ENCODE data around the gene PTPRQ.

The PTPRQ gene

GRCh38 chr12:80567401-80567800 is 123.4 kb downstream of the PTPRQ start:
- no peak for ATAC-seq
- no peak for DNase-seq

- DNase-seq (no peak), ATAC-seq (no peak)
These were observed 132.8 kb downstream of the PTPRQ start for GRCh38 chr12:80576641-80577418.

GRCh38 chr12:80580254-80580653 is 136.2 kb downstream of the PTPRQ start:
- no peak for DNase-seq
- no peak for ATAC-seq

GRCh38 chr12:80581783-80582182 is 137.7 kb downstream of the PTPRQ start:
- DNase-seq (no peak), ATAC-seq (no peak)

- ATAC-seq, result no peak
- no peak for DNase-seq
These were observed 138.4 kb downstream of the PTPRQ start for GRCh38 chr12:80582431-80582830.

GRCh38 chr12:80589077-80589476 is 145.0 kb downstream of the PTPRQ start:
- DNase-seq (no peak), ATAC-seq (no peak)

- no peak for DNase-seq
- no peak for ATAC-seq
These were observed 146.1 kb downstream of the PTPRQ start for GRCh38 chr12:80590085-80590484.

- DNase-seq (no peak), ATAC-seq (no peak)
These were observed 149.7 kb downstream of the PTPRQ start for GRCh38 chr12:80593766-80594165.

- ATAC-seq, result no peak
- no peak for DNase-seq
These were observed 152.5 kb downstream of the PTPRQ start for GRCh38 chr12:80596509-80596908.

- DNase-seq (no peak), ATAC-seq (no peak)
These were observed 154.1 kb downstream of the PTPRQ start for GRCh38 chr12:80598004-80598606.

GRCh38 chr12:80602455-80602854 is 158.4 kb downstream of the PTPRQ start:
- no peak for DNase-seq
- no peak for ATAC-seq

- ATAC-seq (no peak), DNase-seq (no peak)
These were observed 163.5 kb downstream of the PTPRQ start for GRCh38 chr12:80607361-80608135.

- no peak for ATAC-seq
- no peak for DNase-seq
These were observed 173.7 kb downstream of the PTPRQ start for GRCh38 chr12:80617733-80618132.

- DNase-seq (no peak), ATAC-seq (no peak)
These were observed 176.2 kb downstream of the PTPRQ start for GRCh38 chr12:80620281-80620680.

- DNase-seq, result no peak
These were observed 178.2 kb downstream of the PTPRQ start for GRCh38 chr12:80622271-80622670.

GRCh38 chr12:80625051-80625450 is 181.0 kb downstream of the PTPRQ start:
- DNase-seq, result no peak

More at GRCh38 chr12:80622271-80622670, 178.2 kb downstream of the PTPRQ start:
- no peak for ATAC-seq

GRCh38 chr12:80625901-80626300 is 181.9 kb downstream of the PTPRQ start:
- ATAC-seq (no peak), DNase-seq (no peak)

More at GRCh38 chr12:80625051-80625450, 181.0 kb downstream of the PTPRQ start:
- ATAC-seq, result no peak

- ATAC-seq (no peak), DNase-seq (no peak)
These were observed 183.7 kb downstream of the PTPRQ start for GRCh38 chr12:80627782-80628181.

GRCh38 chr12:80632835-80633234 is 188.8 kb downstream of the PTPRQ start:
- no peak for ATAC-seq
- no peak for DNase-seq

GRCh38 chr12:80634903-80635302 is 190.9 kb downstream of the PTPRQ start:
- DNase-seq (no peak), ATAC-seq (no peak)

- ATAC-seq, result no peak
- DNase-seq, result no peak
These were observed 192.8 kb downstream of the PTPRQ start for GRCh38 chr12:80636832-80637231.

- DNase-seq (no peak), ATAC-seq (no peak)
These were observed 197.9 kb downstream of the PTPRQ start for GRCh38 chr12:80641936-80642335.

GRCh38 chr12:80643961-80644360 is 199.9 kb downstream of the PTPRQ start:
- no peak for ATAC-seq
- no peak for DNase-seq
